HG03095 (cell line): Measurements from ENCODE around the gene FN1.

ENCODE experiments used
- ATAC-seq: cut with Tn5 transposase; IDR thresholded peaks from one replicate; pipeline ENCODE4 v1.9.1; 2021; ENCODE audit warnings: moderate library complexity; ENCODE audit not compliant: unreplicated experiment

The FN1 gene

GRCh38 chr2:215388002-215388728, 47.7 kb downstream of the FN1 start:
- no peak for ATAC-seq

- ATAC-seq = no peak
Measured at GRCh38 chr2:215386566-215386965, 49.3 kb downstream of the FN1 start.

GRCh38 chr2:215384710-215385109, 51.2 kb downstream of the FN1 start:
- no peak for ATAC-seq

GRCh38 chr2:215383652-215384279, 52.1 kb downstream of the FN1 start:
- no peak for ATAC-seq

GRCh38 chr2:215382480-215382879, 53.4 kb downstream of the FN1 start:
- no peak for ATAC-seq

GRCh38 chr2:215382011-215382410, 53.9 kb downstream of the FN1 start:
- ATAC-seq = no peak

- no peak for ATAC-seq
Measured at GRCh38 chr2:215380699-215381098, 55.2 kb downstream of the FN1 start.

- no peak for ATAC-seq
Measured at GRCh38 chr2:215379948-215380347, 55.9 kb downstream of the FN1 start.

GRCh38 chr2:215379039-215379438, 56.8 kb downstream of the FN1 start:
- no peak for ATAC-seq

- no peak for ATAC-seq
Measured at GRCh38 chr2:215378045-215378444, 57.8 kb downstream of the FN1 start.

- no peak for ATAC-seq
Measured at GRCh38 chr2:215377283-215377682, 58.6 kb downstream of the FN1 start.

GRCh38 chr2:215376103-215376780, 59.6 kb downstream of the FN1 start:
- no peak for ATAC-seq

GRCh38 chr2:215375467-215375830, 60.4 kb downstream of the FN1 start:
- ATAC-seq = no peak

GRCh38 chr2:215374642-215375466, 61.0 kb downstream of the FN1 start:
- no peak for ATAC-seq

GRCh38 chr2:215374002-215374401, 61.9 kb downstream of the FN1 start:
- ATAC-seq = no peak

GRCh38 chr2:215372968-215373649, 62.8 kb downstream of the FN1 start:
- ATAC-seq = no peak

GRCh38 chr2:215371915-215372897, 63.7 kb downstream of the FN1 start:
- ATAC-seq = no peak

GRCh38 chr2:215370112-215370965, 65.5 kb downstream of the FN1 start:
- no peak for ATAC-seq
